Cardiac fibroblast (primary cell): ENCODE data around the gene OTOG.

Source experiments
- DNase-seq, 2 donors: peaks; one replicate each; pipeline versions ENCODE4 v3.0.0 to v3.0.0-alpha.2; 2010; ENCODE audit warnings: low read depth in 2 of 2
- H3K4me3 ChIP-seq, 2 donors: replicated peaks in 1 of 2; 1 replicate in 1 of 2; 2 replicates in 1 of 2; pipeline ENCODE4 v1.5.1; 2011; ENCODE audit warnings: low read depth in 2 of 2, low read length in 2 of 2, mild to moderate bottlenecking in 2 of 2, moderate library complexity in 1 of 2
- CTCF ChIP-seq: IDR thresholded peaks from one replicate; pipeline ENCODE4 v1.5.1; 2011; ENCODE audit warnings: low read depth, mild to moderate bottlenecking, low read length, inconsistent platforms

OTOG gene

GRCh38 chr11:17517186-17517585 lies 29.9 kb upstream of the OTOG start:
- DNase-seq, result no peak
- H3K4me3 ChIP-seq, result no peak overlapping the region
- no peak for TF ChIP-seq CTCF

GRCh38 chr11:17518366-17518765 lies 28.7 kb upstream of the OTOG start:
- no peak for TF ChIP-seq CTCF
- no peak overlapping the region for H3K4me3 ChIP-seq
- no peak for DNase-seq

- DNase-seq, result no peak
- H3K4me3 ChIP-seq, result no peak overlapping the region
Observed at GRCh38 chr11:17519061-17519885, 27.8 kb upstream of the OTOG start.

GRCh38 chr11:17521106-17521900 lies 25.8 kb upstream of the OTOG start:
- DNase-seq, result no peak
- TF ChIP-seq CTCF, result no peak
- H3K4me3 ChIP-seq, result no peak overlapping the region

More at GRCh38 chr11:17519061-17519885, 27.8 kb upstream of the OTOG start:
- TF ChIP-seq CTCF, result no peak

GRCh38 chr11:17522655-17523054 lies 24.4 kb upstream of the OTOG start:
- no peak for TF ChIP-seq CTCF
- H3K4me3 ChIP-seq, result no peak overlapping the region
- no peak for DNase-seq

- no peak for DNase-seq
- no peak overlapping the region for H3K4me3 ChIP-seq
- no peak for TF ChIP-seq CTCF
Observed at GRCh38 chr11:17524221-17524620, 22.8 kb upstream of the OTOG start.
